SU-DHL-6 (cell line): ENCODE results near the gene TMEM178A.

Experiments used
- H2AFZ ChIP-seq: fragments of 200-600 bp; sonication (generic); 2 replicates; pipeline ENCODE4 v1.6.1; 2014; ENCODE audit warnings: low read depth, mild to moderate bottlenecking, moderate library complexity, mixed read lengths, antibody characterized with exemption, low read length; ENCODE audit not compliant: severe bottlenecking
- H3F3A ChIP-seq: fragments of 200-600 bp; shearing (Covaris generic); 2 replicates; pipeline ENCODE4 v1.6.0; 2016; ENCODE audit warnings: antibody characterized with exemption, mild to moderate bottlenecking; ENCODE audit not compliant: insufficient read depth
- H3K27ac ChIP-seq: fragments of 200-600 bp; sonication (generic); 2 replicates; pipeline ENCODE4 v1.5.1; 2016; ENCODE audit warnings: low read depth, mild to moderate bottlenecking, low read length, moderate library complexity, mixed read lengths
- H3K27me3 ChIP-seq: fragments of 200-600 bp; sonication (generic), shearing (Covaris generic); 2 replicates; pipeline ENCODE4 v1.6.0; 2014; ENCODE audit warnings: mild to moderate bottlenecking, low read length
- H3K36me3 ChIP-seq: fragments of 200-600 bp; sonication (generic); 2 replicates; pipeline ENCODE4 v1.6.1; 2014; ENCODE audit warnings: mild to moderate bottlenecking, low read length, mixed read lengths
- H3K4me2 ChIP-seq: fragments of 300-600, 200-600 bp; shearing (Covaris generic), sonication (generic); 2 replicates; pipeline ENCODE4 v1.6.0; 2014; ENCODE audit warnings: low read length, low read depth, mild to moderate bottlenecking; ENCODE audit not compliant: poor library complexity, severe bottlenecking
- H3K4me3 ChIP-seq: fragments of 200-600 bp; sonication (generic); 2 replicates; pipeline ENCODE4 v1.5.1; 2014; ENCODE audit warnings: antibody characterized with exemption, low read length, mild to moderate bottlenecking, mixed read lengths; ENCODE audit not compliant: insufficient read depth, poor library complexity, severe bottlenecking
- H3K79me2 ChIP-seq: fragments of 200-600 bp; sonication (generic); 2 replicates; pipeline ENCODE4 v1.6.1; 2014; ENCODE audit warnings: mild to moderate bottlenecking, low read length, moderate library complexity; ENCODE audit not compliant: insufficient read depth
- H3K9ac ChIP-seq: fragments of 200-600 bp; sonication (generic); 2 replicates; pipeline ENCODE4 v1.7.0; 2014; ENCODE audit warnings: mild to moderate bottlenecking, low read length
- H3K9me2 ChIP-seq: fragments of 200-600 bp; sonication (generic); replicated peaks from 2 replicates; pipeline ENCODE4 v1.6.1; 2014; ENCODE audit warnings: low read length; ENCODE audit not compliant: insufficient read depth
- H3K9me3 ChIP-seq: fragments of 200-600 bp; sonication (generic); 2 replicates; pipeline ENCODE4 v1.6.1; 2014; ENCODE audit warnings: low read length, mixed read lengths; ENCODE audit not compliant: insufficient read depth
- H4K20me1 ChIP-seq: fragments of 200-600 bp; sonication (generic); 2 replicates; pipeline ENCODE4 v1.6.1; 2014; ENCODE audit warnings: low read depth, mild to moderate bottlenecking, antibody characterized with exemption, low read length, moderate library complexity, mixed read lengths
- CTCF ChIP-seq: fragments of 200-600 bp; sonication (generic); IDR thresholded peaks from one replicate; pipeline ENCODE4 v1.5.1; 2017; ENCODE audit warnings: antibody characterized with exemption, mild to moderate bottlenecking, low read length, moderate library complexity; ENCODE audit not compliant: insufficient read depth, poor library complexity, severe bottlenecking
- EZH2phosphoT487 ChIP-seq: fragments of 200-600 bp; sonication (generic), shearing (Covaris generic); conservative IDR thresholded peaks from 2 replicates; pipeline ENCODE4 v1.6.1; 2018; ENCODE audit warnings: mild to moderate bottlenecking, antibody characterized with exemption, low read length, moderate library complexity, mixed read lengths

TMEM178A gene

GRCh38 chr2:39738936-39739335 lies 73.2 kb downstream of the TMEM178A start:
- Histone ChIP-seq H2AFZ (no peak overlapping the region), H3K4me2 (no peak overlapping the region), H3K36me3 (peaks cover 22% of the 10 kb centered on the region; the same call in 1 of the 2 replicates), H3K9me2 (no peaks in the 10 kb centered on the region), H3F3A (no peaks in the 10 kb centered on the region), H4K20me1 (no peaks in the 10 kb centered on the region; the same call in 1 of the 2 replicates), H3K9me3 (no peaks in the 10 kb centered on the region), H3K4me3 (no peak overlapping the region), H3K27ac (no peak overlapping the region), H3K9ac (no peak overlapping the region), H3K79me2 (no peaks in the 10 kb centered on the region), H3K27me3 (no peaks in the 10 kb centered on the region)
- TF ChIP-seq EZH2phosphoT487 (no peak), CTCF (no peak)

- Histone ChIP-seq H4K20me1 (no peaks in the 10 kb centered on the region; the same call in 1 of the 2 replicates), H3K4me2 (no peak overlapping the region), H3K79me2 (no peaks in the 10 kb centered on the region), H3K9me2 (no peaks in the 10 kb centered on the region), H3K27me3 (no peaks in the 10 kb centered on the region), H3K9me3 (no peaks in the 10 kb centered on the region), H3K36me3 (peaks cover 26% of the 10 kb centered on the region; the same call in 1 of the 2 replicates), H3K27ac (no peak overlapping the region), H3K9ac (no peak overlapping the region), H3K4me3 (no peak overlapping the region), H3F3A (no peaks in the 10 kb centered on the region), H2AFZ (no peak overlapping the region)
- TF ChIP-seq EZH2phosphoT487: no peak
- TF ChIP-seq CTCF: no peak
Observed at GRCh38 chr2:39739386-39739785, 73.7 kb downstream of the TMEM178A start.

- TF ChIP-seq CTCF (no peak), EZH2phosphoT487 (no peak)
- H3K36me3 ChIP-seq: peaks cover 36% of the 10 kb centered on the region
Observed at GRCh38 chr2:39741871-39742270, 76.2 kb downstream of the TMEM178A start.

More at GRCh38 chr2:39741871-39742270, 76.2 kb downstream of the TMEM178A start:
- no peaks in the 10 kb centered on the region for H3K9me2 ChIP-seq
- no peak overlapping the region for H3K4me2 ChIP-seq
- H3K27ac ChIP-seq: no peak overlapping the region
- H2AFZ ChIP-seq: no peak overlapping the region
- no peaks in the 10 kb centered on the region for H3K27me3 ChIP-seq
- no peaks in the 10 kb centered on the region for H3F3A ChIP-seq
- no peaks in the 10 kb centered on the region for H3K9me3 ChIP-seq
- H3K4me3 ChIP-seq: no peak overlapping the region
- no peaks in the 10 kb centered on the region for H4K20me1 ChIP-seq
- no peaks in the 10 kb centered on the region for H3K79me2 ChIP-seq
- no peak overlapping the region for H3K9ac ChIP-seq
